ENCODE measurements around the gene DGCR8.
A peak's percentile ranks its signal among the peaks of the same experiment; 100 is the strongest.

DGCR8 gene

DNA sequence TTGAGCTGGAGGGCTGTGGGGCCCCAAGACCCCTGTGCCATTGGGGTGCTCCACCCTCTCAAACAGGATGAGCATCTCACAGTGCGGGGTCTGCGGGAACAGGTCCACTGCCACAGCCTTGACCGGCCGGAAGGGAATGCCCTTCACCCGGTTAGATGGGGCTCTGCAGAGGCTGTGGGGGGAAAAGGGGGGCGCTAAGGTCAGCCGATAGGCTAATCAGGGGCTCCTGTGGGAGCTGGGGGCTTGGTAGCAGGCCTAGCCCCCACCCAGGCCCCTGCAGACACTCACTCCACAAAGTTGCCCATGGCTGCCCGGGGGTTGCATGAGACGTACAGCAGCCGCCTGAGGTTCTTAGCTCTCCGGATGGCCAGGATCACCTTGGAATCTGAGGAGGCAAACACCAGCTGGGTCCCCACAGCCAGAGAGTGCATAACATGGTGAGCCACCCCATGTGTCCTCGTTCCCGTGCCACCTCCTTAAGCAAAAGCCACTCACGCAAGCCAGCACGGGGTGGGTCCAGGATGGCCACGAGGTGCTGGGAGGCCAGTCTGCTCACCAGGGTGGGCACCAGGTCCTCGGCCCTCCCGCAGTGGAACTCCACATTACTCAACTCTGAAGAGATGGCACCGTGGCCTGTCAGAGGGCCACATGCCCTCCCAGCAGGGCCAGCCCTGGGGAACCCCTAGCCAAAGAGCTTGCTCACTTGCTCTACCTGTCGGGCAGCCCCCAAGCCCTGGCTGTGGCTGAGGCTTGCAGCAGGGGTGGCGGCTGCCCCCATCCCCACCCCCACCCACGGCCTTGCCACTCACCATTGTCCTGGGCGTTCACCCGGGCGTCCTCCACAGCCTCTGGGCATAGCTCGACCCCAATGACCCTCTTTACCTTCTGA is 32.8 kb downstream of the DGCR8 start:
- DNase-seq, result no peak

DNA sequence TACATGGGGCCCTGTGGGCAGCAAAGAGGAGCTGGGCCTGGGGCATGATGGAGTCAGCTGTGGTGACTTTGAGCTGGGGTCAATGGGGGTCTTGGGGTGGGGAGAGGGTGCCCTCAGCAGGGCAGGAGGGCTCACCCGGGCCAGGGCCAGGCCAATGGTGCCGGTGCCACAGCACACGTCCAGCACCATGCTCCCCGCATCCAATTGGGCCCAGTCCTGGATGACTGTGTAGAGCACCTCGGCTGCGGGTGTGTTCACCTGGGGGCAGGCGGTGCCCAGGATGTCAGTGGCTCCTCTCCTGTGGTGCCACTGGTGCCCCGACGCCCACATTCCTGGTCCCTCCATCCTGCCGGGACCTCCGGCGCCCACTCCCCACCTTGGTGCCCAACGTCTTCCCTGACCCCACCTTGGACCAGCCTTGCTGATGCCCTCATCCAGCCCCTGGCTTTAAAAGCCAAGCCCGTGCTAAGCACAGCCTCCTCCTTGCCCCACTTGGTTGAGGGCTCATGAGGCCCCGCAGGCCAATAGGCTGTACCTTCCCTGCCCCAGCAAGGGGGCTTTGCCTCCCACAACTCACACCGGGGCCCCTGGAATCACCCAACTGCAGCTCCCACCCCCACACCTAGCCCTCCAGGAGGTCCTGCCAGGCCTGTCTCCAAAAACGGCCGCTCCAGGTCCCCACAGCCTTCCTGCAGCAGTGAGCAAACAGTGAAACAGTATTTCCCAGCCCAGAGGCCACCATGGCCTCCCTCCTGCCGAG is 33.7 kb downstream of the DGCR8 start:
- no peak for DNase-seq

DNA sequence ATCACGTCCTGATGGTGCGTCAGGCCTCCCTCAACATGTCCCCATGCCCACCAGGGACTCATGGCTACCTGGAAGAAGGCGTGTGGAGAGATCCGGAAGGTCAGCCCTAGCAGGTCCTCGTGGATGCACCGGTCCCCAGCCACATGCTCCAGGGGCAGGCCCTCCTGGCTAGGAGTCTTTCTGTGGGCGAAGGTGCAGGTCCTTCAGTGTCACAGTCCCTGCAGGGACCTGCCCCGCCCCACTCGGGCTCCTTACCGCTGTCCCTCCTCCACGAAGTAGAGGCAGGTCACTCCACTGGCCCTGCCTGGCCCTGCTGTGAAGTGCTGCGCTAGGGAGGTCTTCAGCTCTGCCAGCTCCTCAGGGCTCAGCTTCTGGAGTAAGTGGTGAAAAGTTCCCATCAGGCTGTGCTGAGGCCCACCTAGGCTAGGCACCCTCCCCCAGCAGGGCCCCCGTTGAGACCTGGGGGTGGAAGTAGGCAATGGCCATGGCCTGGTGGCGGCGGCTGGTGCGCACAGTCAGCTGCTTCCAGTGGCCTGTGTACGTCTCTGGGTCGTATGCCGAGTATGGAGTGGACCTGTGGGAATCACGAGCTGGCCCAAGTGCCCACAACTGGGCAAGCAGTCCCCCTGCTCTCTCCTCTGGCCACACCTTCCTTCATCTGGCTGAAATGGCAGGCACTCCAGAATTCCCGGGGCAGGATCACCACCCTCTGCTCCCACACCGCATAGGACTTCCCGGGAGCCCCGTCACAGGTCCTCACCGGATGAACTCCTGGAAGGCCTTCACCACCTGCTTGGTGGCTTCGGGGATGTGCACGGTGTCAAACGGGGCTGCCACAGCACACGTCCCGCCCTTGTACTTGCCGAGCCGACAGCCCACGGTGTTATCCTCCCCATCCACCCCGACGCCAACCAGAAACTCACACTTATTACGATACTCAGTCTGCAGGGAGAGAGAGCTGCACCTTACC is 34.8 kb downstream of the DGCR8 start:
- no peak for DNase-seq

DNA sequence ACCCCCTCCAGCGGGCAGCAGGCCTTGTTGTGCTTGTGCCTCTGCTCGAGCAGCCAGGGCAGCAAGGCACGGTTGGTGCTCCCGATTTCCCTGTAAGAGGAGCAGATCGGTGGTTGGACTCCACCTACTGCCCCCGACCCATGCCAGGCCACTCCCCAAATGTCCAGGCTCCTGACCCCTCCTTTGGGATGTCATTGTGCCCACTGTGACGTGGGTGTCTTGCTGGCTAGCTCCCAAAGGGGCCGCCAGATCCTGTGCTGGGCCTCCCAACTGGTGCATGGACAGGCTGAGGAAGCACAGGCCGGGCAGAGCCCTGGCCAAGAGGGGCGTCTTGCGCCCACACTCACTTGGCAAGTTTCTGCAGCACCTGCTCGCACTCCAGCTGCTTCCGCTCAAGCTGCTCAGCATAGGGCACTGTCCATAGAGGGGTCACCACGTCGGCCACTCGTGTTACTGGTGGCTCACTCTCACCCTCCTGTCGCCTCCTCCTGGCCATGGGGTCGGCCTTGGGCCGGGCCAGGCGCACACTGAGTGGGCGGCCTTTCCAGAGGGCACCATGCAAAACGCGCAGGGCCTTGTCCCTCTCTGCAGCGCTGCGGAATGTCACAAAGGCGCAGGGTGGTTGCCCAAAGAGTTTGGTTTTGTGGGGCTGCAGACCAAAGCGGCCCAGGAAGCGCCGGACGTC is 35.8 kb downstream of the DGCR8 start, which contains the start of gene RANBP1:
RANBP1 (plus strand) TSS at position 414 of the 685 bp plus-strand sequence; CDS start at position 495, 81 bp downstream.
- DNase-seq, result no peak

DNA sequence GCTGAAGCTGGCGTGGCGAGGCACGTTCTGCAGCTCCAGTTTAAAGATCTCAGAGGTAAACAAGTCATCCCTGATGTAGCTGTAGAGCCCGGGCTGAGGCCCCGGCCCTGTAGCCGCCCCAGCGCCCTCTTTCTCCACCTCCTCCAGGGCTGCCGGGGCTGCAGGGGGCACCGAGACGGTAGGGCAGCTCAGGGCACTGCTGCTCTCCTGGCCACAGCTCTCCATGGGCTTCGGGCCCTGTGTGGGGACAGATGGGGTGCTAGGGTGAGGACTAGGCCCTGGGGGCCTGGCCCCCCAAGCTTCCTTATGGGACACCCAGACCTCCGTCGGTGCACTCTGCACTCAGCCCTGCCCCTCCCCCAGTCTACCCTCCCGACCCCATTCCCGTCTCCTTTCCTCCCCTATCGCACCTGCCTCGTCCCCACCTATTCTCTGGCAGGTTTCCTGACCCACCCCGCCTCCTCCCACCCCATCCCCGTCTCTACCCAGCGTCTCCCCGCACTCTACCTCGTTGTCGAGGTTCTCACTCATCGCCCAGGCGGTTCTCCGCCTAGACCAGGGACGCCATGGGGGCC is 36.4 kb downstream of the DGCR8 start:
- no peak for DNase-seq

DNA sequence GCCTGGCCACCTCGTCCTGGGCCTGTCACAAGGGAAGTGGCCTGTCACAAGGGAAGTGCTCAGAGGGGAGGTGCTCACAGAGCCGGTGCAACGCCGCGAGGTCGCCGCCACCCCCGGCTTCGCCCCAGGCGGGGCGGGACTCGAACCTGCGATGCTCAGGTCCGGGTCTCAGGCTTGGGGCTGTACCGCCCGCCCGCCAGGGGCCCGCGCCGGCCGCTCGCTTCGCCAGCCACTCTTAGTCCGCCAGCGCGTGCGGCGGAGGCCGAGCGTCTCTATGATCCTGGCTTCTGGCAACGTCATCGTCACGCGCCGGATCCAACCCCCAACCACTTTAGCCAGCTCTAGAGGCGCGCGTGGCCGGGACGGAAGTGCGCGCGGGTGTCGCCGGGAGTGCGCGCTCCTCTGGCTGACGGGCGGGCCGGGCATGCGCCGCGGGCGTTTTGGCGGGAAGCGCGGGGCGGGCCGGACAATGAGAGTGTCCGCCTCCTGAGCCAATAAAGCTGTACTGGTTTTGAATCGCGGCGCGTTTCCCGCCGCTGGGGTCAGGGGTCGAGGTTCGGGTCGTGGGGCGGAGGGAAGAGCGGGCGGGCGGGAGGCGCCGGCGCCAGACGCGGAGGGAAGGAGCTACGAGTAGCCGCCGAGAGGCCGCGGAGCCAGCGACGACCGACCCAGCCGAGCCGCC is 37.1 kb downstream of the DGCR8 start, which contains the start of gene TRMT2A:
TRMT2A (minus strand) TSS at position 276 of the 682 bp plus-strand sequence. CDS start 320 bp downstream, outside the sequence.
- peak; percentile 84 for DNase-seq

DNA sequence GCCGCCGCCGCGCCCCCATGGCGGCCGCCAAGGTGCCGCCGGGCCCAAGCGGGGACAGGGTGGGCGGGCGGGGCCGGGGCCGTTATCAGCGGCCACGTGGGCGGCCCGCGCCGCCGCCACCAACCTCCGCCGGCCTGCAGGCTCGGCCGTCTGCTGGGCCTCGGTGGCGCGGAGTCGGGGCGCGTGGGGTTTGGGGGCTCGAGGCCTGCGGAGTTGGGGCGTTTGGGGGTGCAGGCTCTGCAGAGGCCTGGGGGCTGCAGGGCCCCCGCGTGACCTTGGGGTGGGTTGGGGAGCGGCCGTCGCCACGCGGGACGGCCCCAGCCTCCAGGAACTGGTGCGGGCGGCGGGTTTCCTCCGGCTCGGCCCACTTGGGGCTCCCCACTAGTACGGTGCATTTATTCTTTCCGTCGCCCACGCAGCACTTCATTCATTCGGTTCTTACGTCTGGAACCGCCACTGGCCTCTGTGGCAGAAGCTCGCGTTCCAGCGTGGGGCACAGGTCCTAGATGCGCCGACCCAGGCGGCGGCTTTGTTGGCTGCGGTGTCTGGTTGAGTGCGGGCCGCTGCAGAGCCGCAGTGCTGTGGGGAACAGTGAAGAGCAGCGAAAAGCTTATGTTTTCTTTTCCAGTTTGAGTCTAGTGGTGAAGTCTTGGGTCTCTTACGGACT is 37.7 kb downstream of the DGCR8 start:
- no peak for DNase-seq

DNA sequence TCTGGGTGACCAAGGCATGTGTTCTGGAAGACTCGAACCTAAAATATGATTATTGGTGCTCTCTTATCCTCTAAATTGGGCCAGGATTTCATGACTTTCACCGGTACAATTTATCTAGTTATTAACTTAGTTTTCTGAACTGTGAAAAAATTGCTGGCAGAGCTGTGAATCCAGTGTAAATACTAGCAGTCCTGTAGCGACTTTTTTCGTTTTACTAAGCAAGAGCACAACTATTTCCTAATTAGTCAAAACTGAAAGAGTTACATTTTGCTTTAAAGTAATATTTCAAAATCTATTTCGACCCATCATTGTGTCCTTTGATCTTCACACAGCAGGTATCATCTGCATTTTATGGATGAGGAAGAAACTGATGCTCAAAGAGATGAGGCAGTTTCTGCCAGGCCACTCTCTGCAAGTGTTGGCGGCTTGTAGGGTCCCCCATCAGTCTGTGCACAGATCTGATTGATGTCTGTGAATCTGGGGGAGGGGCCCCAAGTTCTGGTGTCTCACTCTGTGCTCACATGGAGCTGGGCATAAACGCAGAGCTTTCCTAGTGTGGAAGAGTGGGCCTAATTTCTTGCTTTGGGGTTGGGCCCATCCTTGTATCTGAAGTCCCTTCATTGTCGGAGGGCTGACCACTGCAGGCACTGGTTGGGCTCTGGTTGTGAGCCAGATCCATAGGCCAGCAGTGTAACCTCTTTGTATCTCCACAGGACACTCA is 38.4 kb downstream of the DGCR8 start:
- DNase-seq, result no peak

DNA sequence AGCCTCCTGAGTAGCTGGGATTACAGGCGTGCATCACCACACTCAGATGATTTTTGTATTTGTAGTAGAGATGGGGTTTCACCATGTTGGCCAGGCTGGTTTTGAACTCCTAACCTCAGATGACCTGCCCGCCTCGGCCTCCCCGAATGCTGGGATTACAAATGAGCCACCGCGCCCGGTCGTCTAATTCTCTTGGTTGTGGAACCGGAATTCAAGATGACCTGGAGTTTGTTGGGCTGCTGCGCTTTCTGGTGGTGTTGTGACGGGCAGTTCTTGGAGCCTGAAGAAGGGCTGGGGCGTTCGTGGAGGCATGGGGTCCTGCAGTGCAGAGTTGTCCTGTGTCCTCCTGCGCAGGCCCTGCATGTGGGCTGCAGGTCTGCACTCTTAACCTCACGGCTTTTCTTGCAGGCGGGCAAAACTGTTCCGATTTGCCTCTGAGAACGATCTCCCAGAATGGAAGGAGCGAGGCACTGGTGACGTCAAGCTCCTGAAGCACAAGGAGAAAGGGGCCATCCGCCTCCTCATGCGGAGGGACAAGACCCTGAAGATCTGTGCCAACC is 41.9 kb downstream of the DGCR8 start:
- DNase-seq, result no peak

DNA sequence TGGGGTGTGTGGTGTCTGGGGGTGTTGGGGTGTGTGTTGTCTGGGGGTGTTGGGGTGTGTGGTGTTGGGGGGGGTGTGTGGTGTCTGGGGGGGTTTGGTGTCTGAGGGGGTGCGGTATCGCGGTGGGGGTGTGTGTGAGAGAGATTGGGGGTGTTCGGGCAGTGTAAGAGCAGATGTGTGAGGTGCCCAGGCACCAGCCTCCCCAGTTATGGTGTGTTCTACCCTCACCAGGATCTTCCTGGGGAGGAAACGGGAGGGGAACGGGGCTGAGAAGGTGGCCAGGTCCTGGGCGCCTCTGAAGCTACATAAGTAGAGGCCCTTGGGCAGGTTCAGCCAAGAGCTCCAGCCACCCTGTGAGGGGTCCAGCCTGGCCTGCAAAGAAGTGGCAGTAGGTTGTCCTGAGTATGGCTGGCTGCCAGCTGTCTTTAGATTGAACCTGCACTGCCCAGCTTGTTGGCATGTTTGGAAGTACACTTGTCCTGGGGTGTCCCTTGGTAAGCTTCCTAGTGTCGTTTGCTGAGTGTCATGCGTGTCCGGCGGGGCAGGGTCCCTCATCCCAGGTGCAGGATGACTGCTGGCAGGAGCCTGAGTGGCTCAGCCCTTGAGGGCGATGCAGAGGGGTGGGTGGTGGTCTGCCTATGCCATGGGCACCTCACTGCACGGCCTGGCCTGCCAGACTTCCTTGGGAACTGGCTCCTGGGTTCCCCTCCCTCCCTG is 43.5 kb downstream of the DGCR8 start:
- DNase-seq, result no peak

DNA sequence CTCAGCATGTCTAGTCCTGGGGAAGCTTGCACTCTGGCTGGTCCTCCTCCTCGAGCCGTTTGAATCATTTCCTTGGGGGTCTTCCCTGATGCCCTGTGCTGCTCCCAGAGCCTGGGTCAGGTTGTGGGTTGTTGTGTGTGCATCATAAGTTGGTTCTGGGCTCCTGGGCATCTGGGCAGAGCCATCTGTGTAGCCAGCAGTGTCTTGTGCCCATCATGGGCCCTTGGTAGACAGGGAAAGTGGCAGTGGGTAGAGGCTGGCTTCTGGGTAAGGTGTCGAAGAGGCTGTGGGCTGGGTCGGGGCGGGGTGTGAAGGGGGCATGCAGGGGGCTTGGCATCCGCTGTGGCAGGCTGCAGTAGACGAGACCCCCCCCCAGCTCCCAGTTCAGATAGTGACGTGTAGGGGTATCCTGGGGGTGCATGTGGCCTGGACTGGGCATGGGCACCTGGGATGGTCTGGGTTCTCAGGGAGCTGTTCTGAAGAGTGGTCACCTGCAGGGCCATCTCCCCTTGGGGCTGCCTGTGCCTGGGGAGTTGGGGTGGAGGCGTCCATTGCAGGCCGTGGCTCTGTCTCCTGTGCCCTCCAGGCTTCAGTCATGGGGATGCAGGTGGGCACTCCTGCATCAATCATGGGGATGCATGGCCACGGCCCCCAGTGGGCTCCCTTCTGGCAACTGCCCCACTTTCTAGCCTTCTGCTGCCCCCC is 44.2 kb downstream of the DGCR8 start:
- no peak for DNase-seq

DNA sequence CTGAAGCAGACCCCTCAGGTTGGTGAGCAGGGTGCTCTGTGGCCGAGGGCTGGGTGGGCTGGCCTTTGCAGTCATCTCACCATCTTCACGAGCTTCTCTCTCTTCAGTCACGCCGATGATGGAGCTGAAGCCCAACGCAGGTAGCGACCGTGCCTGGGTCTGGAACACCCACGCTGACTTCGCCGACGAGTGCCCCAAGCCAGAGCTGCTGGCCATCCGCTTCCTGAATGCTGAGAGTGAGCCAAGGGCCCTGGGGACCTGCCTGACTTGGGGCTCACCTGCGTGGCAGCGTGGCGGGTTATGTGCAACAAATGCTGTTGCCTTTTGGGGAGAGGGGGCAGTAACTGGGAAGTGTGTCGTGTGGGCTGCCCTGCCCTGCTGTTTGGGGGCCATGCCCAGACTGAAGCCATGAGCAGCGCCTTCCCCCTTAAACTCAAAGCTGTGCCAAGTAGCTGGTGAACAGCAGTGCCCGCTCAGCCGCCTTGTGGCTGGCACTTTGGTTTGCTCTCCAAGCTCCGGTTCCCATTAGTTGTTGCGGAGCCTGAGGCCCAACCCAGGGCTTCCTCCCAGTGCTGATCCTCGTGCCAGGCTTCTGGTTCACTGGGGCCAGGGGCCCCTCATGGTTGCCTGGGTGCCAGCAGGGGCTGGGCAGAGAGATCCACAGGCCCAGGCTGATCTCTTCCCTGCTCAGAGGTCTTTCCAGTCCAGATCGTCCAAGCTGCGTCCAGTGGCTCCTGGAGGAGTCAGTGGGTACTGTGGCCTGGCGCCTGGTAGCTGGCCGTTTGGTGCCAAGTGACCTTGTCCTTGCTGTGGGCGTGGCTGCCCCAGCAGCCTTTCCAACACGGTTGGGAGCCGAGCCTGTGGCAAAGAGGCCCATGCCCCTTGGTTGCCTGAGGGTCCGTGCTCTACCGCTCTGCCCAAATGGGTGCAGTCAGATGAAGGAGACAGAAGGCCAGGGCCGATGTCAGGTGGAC is 45.4 kb downstream of the DGCR8 start:
- DNase-seq, result no peak

DNA sequence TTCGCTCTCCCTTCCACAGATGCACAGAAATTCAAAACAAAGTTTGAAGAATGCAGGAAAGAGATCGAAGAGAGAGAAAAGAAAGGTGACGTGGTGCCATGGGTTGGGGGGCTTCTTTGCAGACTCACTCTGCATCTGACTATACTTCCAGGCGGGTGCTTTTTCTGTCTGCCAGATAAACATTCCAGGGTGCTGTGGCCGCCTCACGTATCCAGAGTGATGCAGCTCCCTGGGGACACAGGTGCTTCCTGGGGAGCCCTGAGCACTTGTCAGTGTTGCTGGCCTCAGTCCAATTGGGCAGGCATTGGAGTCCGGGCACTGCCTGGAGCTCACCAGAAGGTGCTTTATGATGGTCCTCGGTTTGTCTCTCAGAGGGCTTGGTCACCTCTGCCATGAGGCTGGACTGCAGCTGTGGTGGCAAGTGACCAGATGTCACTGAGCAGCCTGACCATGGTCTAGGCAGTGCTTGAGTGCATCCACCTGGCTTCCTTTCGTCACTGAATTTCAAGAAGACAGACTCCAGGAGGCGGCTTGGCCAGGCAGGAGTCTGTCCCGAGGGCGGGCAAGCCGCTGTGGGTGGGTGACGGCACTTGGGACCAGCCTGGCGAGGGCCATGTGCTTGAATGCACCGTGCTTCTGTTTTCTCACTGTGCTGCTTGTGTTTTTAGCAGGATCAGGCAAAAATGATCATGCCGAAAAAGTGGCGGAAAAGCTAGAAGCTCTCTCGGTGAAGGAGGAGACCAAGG is 46.4 kb downstream of the DGCR8 start:
- DNase-seq, result no peak

DNA sequence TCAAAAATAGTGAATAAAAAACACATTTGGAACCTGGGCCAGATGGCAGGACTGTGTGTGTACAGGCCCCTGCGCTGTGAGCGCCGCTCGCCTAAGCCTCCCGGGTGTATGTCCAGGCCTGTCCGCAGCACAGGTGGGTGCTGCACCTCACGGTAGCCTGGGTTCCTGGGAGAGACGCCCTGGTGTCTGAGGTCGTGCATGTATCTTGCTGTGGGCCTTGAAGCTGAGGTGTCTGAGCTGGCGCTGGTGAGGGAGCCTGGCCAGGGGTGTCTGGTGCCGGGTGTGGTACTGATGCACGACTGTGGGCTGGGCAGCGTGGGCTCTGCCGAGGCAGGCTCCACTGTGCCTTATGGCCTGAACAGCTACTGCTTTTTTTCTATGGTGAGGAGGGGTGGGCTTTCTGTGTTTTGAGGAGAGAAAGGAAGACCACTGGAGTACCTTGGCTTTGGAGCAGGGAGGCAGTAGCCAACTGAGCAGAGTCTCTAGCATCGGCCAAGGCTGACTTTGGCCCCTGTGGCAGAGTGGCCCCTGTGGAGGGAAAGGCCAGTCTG is 47.4 kb downstream of the DGCR8 start:
- no peak for DNase-seq

DNA sequence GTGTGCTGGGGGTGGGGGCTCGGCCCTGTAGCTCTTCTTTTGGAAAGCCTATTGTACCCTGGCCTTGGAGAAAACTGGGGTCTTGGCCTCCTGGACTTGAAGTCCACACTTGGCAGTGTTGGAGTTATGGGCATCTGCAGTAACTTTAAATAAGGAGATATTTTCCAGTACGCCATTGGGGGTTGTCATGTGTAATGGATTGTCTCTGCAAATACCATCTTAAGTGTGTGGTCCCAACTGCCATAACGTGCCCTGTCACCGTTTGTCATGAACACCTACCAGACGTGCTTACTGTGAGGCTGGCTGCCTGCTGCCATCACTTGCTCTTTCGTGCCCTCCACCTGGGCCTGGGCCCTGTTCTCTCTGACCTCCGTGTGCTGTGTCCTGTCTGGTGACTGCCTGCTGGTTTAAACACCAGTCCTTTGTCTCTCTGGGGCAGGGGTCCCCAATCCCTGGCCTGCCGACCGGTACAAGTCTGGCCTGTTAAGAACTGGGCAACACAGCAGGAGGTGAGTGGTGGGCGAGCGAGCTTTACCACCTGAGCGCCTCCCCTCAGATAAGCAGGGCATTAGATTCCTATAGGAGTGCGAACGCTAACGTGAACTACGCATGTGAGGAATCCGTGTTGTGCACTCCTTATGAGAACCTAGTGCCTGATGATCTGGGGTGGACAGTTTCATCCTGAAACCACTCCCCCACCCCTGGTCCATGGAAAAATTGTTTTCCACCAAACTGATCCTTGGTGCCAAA is 48.0 kb downstream of the DGCR8 start:
- no peak for DNase-seq

Data from DMS 273 treated with DMSO at 0.1 percent for 48 hours (cell line).